Stimulated activated CD4-positive, alpha-beta T cell treated with anti-CD3 and anti-CD28 coated beads, Interleukin-15, amount 100 ng/mL, for 48 hours (primary cell): ENCODE measurements around the gene LAT.
"Not testable (repeated sequence)": the region's sequence is repeated elsewhere in the genome, so short reads cannot be mapped to it uniquely, and the experiment has no call there.

Experiments used
- DNase-seq, 2 donors: peaks; one replicate each; pipeline ENCODE4 v3.0.0-alpha.2; 2020; ENCODE audit warnings: low read depth in 2 of 2

LAT gene, protein sequence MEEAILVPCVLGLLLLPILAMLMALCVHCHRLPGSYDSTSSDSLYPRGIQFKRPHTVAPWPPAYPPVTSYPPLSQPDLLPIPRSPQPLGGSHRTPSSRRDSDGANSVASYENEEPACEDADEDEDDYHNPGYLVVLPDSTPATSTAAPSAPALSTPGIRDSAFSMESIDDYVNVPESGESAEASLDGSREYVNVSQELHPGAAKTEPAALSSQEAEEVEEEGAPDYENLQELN

GRCh38 chr16:28984619-28985135, at the start of gene LAT:
Gene LAT, plus strand, starts transcription at chr16:28985052. Its CDS starts 366 bp downstream, at chr16:28985418.
- peak; percentile 49 to 70 for DNase-seq

- DNase-seq, result no peak
Measured at GRCh38 chr16:28935346-28935745, 49.5 kb upstream of the LAT start.

DNA sequence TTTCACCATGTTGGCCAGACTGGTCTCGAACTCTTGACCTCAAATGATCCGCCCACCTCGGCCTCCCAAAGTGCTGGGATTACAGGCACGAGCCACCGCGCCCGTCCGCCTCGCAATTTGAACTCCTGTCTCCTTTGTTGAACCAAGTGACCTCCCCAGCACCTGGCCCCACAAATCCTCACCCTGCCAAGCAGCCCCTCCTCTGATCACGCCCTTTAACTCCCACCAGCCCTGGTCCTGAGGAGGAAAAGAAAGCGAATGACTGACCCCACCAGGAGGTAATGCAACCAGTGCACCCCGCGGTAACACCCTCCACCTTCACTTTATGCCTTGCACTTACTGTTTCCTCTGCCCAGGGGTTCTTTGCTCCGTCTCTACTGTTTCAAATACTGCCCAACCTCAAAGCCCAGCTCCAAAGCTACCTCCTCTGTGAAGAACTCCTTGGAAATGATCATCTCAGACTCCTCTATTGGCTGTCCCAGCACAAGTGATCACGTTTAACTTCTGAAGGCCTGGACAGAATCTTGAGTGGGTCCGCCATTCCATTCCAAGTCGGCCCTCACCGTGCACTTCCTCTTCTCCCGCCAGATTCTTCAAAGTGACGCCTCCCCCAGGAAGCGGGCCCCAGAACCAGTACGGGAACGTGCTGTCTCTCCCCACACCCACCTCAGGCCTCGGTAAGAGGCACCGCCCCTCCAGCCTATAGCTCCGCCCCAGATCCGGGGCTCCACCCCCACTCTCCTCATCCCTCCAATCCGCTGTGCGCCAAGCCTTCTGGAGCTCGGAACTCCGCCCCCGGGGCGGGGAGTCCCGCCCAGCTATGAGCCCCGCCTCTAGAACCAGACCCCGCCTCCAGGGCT, 48.7 kb upstream of the LAT start:
- peak; percentile 88 to 89 for DNase-seq

GRCh38 chr16:28936784-28937155, 48.1 kb upstream of the LAT start:
- no peak for DNase-seq

DNA sequence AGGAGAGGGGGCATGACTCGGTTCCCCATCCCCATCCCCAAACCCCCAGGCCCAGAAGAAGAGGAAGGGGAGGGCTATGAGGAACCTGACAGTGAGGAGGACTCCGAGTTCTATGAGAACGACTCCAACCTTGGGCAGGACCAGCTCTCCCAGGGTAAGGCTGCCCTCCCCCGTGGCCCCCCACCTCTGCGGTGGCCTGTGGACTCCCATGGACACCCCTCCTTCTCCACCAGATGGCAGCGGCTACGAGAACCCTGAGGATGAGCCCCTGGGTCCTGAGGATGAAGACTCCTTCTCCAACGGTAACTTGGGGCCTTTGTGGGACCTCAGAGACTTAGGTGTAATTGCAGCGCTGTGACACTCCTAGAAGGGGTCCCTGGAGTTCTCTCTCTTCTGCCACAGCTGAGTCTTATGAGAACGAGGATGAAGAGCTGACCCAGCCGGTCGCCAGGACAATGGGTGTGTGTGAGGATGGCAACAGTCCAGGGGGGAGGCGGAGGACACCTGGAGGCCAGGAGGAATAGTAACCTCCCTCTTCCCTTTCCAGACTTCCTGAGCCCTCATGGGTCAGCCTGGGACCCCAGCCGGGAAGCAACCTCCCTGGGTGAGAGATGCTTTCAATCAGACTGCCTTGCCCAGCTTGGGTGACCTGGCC, 47.5 kb upstream of the LAT start:
- DNase-seq, result no peak

DNA sequence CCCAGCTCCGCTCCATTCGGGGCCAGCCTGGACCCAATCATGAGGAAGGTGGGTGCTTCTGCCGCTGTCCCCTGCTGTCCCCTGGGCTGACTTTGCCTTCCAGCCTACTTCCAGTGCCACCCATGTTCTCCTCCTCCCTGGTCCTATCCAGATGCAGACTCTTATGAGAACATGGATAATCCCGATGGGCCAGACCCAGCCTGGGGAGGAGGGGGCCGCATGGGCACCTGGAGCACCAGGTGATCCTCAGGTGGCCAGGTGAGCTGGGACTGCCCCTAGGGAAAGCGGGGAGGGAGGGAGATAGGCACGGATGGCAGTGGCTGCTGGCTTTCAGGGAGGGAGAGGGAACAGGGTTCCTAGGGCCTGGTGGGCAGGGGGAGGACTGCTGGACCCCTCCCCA, 46.1 kb upstream of the LAT start:
- DNase-seq, result no peak

DNA sequence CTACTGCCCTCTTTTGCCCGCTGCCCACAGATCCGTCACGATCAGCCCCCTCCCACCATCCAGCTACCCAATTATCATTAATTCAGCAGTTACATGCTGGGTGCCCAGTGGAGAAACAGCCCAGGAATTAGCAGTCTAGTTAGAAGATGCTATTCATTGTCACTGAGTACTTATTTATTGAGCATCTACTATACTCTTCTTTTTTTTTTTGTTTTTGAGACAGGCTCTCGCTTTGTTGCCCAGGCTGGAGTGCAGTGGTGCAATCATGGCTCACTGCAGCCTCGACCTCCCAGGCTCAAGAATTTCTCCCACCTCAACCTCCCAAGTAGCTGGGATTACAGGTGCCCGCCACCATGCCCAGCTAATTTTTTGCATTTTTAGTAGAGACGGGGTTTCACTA, 45.0 kb upstream of the LAT start:
- not testable (repeated sequence) for DNase-seq

GRCh38 chr16:28943281-28943680, 41.6 kb upstream of the LAT start:
- no peak for DNase-seq

GRCh38 chr16:28946681-28947080, 38.2 kb upstream of the LAT start:
- DNase-seq, result no peak

DNA sequence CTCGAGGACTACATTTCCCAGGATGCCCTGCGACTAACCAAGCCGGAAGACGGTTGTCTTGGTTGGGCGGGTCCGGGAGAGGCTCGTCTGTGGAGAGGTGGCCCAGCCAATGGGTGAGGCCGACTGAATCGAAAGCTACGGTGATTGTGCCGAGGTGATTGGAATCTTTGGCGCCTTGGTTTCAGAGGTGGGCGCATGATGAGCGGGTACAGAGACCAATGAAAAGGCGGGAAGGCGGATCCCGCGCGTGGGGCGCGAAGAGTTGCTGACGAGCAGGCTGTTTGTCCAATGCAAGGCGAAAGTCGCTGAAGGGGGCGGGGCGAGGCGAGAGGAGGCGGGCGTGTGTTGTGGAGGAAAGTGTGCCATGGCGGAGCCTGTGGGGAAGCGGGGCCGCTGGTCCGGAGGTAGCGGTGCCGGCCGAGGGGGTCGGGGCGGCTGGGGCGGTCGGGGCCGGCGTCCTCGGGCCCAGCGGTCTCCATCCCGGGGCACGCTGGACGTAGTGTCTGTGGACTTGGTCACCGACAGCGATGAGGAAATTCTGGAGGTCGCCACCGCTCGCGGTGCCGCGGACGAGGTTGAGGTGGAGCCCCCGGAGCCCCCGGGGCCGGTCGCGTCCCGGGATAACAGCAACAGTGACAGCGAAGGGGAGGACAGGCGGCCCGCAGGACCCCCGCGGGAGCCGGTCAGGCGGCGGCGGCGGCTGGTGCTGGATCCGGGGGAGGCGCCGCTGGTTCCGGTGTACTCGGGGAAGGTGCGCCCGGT, 34.0 kb upstream of the LAT start, which contains the start of gene NFATC2IP:
Gene NFATC2IP (plus strand): TSS at position 290 of the 762 bp plus-strand sequence. CDS start 75 bp downstream, at position 365.
- peak; percentile 99 to 100 for DNase-seq

DNA sequence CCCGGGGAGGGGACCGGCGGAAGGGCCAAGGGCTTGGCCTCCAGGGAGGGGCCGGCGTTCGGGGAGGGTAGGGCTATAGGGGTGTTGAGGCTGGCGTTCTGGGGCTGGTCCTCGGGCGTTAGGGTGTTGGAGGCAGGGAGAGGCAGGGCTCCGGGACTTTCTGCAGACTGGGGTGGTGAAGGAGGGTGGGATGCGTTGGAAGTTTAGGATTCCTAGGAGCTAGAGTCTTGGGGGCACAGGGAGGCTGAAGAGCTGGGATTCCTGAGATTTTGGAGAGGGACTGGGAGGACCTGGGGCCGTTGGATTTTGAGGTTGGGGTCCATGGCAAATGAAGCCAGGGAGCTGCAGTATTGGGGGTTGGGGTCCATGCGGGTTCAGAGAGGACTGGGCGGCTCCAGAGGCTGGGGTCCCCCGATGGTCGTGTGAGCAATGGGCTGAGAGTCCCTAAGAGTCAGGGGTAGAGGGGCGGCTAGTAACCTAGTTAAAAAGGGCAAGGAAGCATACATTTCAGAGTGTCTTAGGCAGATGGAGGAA, 33.4 kb upstream of the LAT start:
- no peak for DNase-seq

- DNase-seq, result no peak
Measured at GRCh38 chr16:28958216-28958615, 26.6 kb upstream of the LAT start.

DNA sequence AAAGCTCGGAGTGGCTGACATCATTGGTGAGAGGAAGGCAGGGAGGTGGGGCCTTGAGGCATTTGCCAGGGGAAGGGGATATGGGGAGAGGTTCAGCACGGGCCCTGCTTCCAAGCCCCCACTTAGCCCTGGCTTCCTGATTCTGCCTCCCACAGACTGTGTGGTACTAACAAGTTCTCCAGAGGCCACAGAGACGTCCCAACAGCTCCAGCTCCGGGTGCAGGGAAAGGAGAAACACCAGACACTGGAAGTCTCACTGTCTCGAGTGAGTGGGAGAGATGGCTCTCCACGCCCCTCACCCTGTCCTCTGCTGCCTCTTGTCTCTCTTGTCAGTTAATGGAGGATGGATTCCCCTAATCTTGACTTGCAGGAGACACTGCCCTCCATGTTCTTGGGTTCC, 26.0 kb upstream of the LAT start:
- no peak for DNase-seq

DNA sequence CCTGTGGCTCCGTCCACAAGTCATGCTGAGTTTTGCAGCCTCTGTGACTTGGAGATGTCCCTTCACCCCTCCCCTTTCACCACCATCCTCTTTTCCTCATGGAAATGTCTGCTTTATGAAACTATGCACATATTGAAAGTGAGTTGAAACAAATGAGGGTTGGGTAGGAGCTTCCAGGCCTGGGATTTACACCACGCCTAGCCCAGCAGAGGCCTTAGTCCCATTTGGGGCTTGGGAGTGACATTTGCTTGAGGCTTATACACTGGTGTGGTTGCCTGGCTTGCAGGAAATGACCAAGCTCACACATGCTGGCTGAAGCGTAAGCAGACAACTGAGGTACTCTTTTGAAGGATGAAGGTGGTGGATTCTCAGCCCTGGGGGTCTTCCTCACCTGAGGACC, 20.8 kb upstream of the LAT start:
- DNase-seq, result no peak

GRCh38 chr16:28964496-28964895, 20.4 kb upstream of the LAT start:
- no peak for DNase-seq

DNA sequence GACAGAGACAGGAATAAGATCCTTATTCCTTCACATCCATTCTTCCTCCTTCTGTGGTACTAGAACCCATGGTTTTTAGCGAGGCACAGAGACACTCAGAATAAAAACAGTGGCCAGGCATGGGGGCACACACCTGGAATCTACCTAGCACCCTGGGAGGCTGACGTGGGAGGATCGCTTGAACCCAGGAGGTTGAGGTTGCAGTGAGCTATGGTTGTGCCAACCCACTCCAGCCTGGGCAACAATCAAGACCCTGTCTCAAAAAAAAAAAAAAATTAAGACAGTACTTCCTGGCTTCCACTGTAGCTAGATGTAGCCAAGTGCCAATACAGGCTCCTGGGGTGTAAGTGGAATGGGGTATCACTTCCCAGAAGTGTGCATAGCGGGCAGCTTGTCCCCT, 17.7 kb upstream of the LAT start:
- no peak for DNase-seq

DNA sequence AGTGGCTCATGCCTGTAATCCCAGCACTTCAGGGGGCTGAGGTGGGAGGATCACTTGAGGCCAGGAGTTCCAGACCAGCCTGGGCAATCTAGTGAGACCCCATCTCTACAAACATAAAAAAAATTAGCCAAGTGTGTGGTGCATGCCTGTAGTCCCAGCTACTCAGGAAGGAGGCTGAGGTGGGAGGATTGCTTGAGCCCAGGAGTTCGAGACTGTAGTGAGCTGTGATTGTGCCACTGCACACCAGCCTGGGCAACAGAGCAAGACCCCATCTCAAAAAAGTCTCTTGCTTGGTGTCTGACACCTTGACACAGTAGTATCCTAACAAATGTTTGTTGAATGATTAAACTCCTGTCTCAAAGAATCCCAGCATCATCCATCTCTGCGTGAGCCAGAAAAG, 15.2 kb upstream of the LAT start:
- not testable (repeated sequence) for DNase-seq

DNA sequence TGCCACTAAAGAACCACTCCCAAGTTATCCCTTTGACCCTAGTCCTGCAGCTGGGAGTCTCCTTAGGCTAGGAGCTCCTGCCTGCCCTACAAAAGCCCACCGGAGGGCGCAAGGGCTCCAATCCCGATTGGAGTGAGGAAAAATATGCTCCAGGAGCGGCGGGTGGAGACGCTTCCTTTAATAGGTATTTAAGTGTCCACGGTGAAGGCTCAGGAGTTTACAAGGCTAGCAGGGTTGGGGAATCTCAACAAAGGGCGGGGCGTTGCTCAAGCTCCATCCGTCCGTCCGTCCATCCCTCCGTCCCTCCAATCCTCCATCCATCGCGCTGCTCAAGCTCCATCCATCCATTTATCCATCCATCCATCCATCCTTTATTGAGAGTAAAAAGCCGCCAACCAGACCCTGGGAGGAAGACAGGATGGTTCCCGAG, 10.8 kb upstream of the LAT start:
- no peak for DNase-seq

DNA sequence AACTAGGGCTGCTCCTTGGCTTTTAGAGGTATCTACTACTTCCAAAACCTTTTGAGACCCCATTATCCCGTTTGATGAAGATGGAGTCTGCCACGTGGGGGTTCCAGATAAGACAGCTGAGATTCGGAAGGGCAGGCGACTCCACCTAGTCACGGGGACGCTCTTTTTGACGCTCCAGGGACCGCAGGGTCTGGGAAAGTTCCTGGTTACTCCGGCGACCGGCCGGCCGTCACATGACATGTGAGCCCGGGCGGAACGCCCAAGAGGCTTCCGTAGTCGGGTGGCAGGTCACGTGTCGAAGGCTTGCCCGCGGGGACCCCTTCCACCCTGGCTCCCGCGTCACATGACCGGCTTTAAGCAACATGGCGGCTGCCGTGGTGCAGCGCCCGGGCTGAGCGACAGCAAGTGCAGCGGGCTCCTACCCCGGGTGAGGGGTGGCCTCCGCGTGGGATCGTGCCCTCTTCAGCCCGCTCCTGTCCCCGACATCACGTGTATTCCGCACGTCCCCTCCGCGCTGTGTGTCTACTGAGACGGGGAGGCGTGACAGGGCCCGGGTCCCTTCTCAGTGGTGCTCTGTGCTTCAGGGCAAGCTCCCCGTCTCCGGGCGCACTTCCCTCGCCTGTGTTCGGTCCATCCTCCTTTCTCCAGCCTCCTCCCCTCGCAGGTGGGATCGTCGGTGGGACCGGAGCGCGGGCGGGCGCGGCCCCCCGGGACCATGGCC, 10.3 kb upstream of the LAT start, which contains the start of gene SPNS1:
Gene SPNS1 (plus strand): TSS at position 342 of the 721 bp plus-strand sequence. CDS start 374 bp downstream, at position 716.
- peak; percentile 93 to 94 for DNase-seq

DNA sequence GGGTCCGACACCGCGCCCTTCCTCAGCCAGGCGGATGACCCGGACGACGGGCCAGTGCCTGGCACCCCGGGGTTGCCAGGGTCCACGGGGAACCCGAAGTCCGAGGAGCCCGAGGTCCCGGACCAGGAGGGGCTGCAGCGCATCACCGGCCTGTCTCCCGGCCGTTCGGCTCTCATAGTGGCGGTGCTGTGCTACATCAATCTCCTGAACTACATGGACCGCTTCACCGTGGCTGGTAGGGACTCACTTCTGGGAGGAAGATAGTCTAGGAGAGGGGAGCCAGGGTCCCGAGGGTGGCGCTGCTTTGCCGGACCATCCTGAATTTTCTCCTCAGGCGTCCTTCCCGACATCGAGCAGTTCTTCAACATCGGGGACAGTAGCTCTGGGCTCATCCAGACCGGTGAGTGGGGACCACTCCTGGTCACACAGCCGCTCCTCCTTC, 9.7 kb upstream of the LAT start:
- DNase-seq, result no peak
